ENCODE measurements around the gene ADAMTS17.

ADAMTS17 gene

DNA sequence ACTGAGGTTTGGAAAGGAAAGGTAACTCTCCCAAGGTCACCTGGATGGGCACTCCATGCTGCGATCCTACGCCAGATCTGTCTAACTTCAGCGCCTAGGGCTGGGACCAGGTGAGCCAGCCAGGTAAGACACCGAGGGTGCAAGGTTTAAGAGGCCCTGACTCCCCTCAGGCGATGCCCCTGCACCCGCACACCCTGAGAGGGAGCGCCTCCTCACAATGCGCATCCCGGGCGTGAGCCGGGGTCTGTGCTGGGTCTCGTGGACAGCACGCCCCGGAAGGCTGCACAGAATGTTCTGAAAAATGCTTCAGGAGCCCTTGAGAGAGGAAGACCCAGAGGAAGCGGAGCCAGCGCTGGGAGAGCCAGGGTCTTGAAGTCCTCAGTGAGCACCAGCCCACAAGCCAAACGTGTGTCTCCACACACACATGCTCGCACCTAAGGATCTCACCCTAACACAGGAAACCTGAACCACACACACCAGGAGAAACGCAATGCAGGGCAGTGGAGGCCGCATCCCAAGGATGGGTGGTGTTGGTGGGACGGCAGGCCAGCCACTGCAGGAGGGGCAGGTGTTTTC is 142.0 kb downstream of the ADAMTS17 start:
- H3K9me3 ChIP-seq (ENCODE audit: severe bottlenecking) = peaks cover 5% of the 10 kb centered on the region
- DNase-seq = no peak
- no peak overlapping the region for H3K27ac ChIP-seq
- peaks cover 19% of the 10 kb centered on the region for H3K27me3 ChIP-seq (ENCODE audit: insufficient read depth, low read depth, severe bottlenecking)
- TF ChIP-seq, protein P1, sequence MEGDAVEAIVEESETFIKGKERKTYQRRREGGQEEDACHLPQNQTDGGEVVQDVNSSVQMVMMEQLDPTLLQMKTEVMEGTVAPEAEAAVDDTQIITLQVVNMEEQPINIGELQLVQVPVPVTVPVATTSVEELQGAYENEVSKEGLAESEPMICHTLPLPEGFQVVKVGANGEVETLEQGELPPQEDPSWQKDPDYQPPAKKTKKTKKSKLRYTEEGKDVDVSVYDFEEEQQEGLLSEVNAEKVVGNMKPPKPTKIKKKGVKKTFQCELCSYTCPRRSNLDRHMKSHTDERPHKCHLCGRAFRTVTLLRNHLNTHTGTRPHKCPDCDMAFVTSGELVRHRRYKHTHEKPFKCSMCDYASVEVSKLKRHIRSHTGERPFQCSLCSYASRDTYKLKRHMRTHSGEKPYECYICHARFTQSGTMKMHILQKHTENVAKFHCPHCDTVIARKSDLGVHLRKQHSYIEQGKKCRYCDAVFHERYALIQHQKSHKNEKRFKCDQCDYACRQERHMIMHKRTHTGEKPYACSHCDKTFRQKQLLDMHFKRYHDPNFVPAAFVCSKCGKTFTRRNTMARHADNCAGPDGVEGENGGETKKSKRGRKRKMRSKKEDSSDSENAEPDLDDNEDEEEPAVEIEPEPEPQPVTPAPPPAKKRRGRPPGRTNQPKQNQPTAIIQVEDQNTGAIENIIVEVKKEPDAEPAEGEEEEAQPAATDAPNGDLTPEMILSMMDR (IDR thresholded peaks at IDR 0.05; ENCODE audit: low read depth, low read length) = no peak
- no peak overlapping the region for H3K4me3 ChIP-seq (ENCODE audit: low read depth, low read length)
- H3K36me3 ChIP-seq = no peaks in the 10 kb centered on the region

DNA sequence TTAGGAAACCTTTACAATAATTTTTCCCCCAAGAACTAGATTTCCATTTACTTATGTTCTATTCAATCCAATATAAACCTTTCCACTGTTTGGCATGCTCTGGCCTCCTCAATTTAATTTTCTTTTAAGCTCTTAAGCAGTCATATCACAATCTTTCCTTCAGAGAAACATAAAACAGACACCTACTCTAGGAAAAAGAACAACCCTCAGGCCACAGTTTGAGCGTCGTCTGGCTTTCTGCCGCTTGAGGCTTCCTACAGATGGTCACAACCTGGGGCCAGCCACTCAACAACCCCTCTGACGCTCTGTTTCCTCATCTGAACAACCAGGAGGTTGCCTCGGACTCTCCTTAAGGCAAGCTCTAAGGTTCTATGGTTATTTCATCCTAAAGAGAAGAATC is 143.3 kb downstream of the ADAMTS17 start:
- DNase-seq = no peak
- no peak overlapping the region for H3K4me3 ChIP-seq (ENCODE audit: low read depth, low read length)

DNA sequence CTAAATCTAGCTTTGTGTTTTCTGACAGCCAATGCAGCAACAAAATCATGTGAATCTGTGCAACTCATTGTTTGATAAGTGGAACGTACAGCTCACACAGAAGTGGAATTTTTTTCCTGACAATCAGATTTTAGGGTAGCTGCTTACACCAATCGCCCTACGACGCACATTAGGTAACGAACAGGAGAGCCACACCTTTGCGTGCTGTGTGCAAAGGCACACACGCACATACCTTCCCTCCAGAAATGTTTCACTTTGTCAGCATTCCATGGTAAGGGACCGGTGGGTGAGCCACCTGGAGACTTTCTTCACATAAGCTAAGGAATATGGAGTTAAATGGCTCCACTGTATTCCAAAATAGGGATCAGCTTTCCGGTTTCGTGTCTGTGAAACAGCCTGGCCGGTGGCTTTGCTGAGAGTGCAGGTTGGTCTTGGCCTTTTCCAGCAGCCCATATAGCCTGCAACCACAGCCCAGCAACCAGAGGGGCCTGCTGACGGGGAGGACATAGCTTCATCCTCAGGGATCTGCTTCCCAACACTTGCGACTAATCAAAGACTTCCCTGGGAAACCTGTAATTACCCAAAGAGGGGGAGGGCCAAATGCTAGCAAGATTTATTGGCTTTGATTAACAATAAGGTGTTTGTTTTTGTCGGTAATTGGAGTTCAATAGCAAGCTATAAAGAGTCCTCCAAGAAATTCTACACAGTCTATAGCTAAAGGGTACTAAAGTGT is 145.3 kb downstream of the ADAMTS17 start:
- TF ChIP-seq, protein P1 (IDR thresholded peaks at IDR 0.05; ENCODE audit: low read depth, low read length) = no peak
- no peak for DNase-seq
- Histone ChIP-seq H3K36me3 (no peaks in the 10 kb centered on the region), H3K27ac (no peak overlapping the region), H3K4me3 (ENCODE audit: low read depth, low read length) (no peak overlapping the region), H3K9me3 (ENCODE audit: severe bottlenecking) (no peaks in the 10 kb centered on the region), H3K27me3 (ENCODE audit: insufficient read depth, low read depth, severe bottlenecking) (peaks cover 20% of the 10 kb centered on the region)

More for the DNA sequence above, 143.3 kb downstream of the ADAMTS17 start:
- peaks cover 24% of the 10 kb centered on the region for H3K27me3 ChIP-seq (ENCODE audit: insufficient read depth, low read depth, severe bottlenecking)
- H3K9me3 ChIP-seq (ENCODE audit: severe bottlenecking) = no peaks in the 10 kb centered on the region
- TF ChIP-seq, protein P1 (IDR thresholded peaks at IDR 0.05; ENCODE audit: low read depth, low read length) = no peak
- no peak overlapping the region for H3K27ac ChIP-seq
- no peaks in the 10 kb centered on the region for H3K36me3 ChIP-seq

DNA sequence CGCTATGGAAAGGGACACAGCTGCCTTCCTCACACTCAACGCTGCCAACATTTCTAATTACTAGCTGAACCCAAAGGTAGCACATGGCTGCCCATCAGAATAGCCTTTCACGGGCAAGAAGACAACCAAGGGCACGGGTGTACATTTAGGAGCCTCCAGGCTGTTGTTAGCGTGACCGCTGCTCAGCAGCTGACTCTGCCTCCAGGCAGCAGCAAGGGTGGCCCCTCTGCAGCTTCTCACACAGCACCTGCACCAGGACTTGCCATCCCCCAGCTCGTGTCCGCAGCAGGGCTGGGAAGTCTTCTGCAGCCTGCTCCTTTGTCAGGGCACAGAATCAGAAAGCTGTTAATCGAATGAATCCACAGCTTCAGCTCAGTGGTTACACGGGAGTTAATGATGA is 146.8 kb downstream of the ADAMTS17 start:
- Histone ChIP-seq H3K27me3 (ENCODE audit: insufficient read depth, low read depth, severe bottlenecking) (peaks cover 20% of the 10 kb centered on the region), H3K36me3 (no peaks in the 10 kb centered on the region), H3K27ac (no peak overlapping the region), H3K4me3 (ENCODE audit: low read depth, low read length) (no peak overlapping the region), H3K9me3 (ENCODE audit: severe bottlenecking) (no peaks in the 10 kb centered on the region)
- no peak for DNase-seq
- TF ChIP-seq, protein P1 (IDR thresholded peaks at IDR 0.05; ENCODE audit: low read depth, low read length) = no peak

DNA sequence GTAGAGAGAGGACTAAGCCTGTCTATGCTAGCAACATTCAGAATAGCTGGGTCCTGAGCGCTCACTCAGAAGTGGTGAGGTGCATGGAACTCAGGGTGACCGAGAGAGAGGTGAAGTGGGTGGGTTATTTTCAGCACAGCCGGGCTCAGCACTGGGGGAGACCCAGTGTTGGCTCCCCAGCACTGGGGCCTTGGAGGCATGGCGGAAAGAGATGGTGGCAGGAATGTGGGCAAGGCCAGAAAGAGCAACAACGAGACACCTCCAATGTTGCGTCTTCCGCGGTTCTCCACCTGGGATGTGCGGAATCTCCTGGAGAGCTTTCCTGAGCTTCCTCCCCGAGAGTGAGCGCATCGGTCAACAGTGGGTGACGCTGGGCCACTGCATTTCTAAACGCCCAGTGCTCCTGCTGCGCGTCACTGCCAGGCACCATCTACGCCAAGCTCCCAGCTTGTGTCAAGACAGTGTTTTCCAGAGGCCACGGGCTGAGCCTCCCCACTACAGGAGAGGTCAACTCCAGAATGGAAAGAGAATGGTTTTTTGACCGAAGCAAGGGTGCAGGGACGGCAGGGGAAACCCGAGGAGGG is 148.4 kb downstream of the ADAMTS17 start:
- Histone ChIP-seq H3K4me3 (ENCODE audit: low read depth, low read length) (no peak overlapping the region), H3K36me3 (no peaks in the 10 kb centered on the region), H3K27me3 (ENCODE audit: insufficient read depth, low read depth, severe bottlenecking) (peaks cover 20% of the 10 kb centered on the region), H3K27ac (no peak overlapping the region), H3K9me3 (ENCODE audit: severe bottlenecking) (no peaks in the 10 kb centered on the region)
- TF ChIP-seq, protein P1 (IDR thresholded peaks at IDR 0.05; ENCODE audit: low read depth, low read length) = no peak
- no peak for DNase-seq
